Measurements from ENCODE around the gene PTPRN2.

GRCh38 chr7:157727964-157728615 is 859.5 kb downstream of the PTPRN2 start:
- TF ChIP-seq TARDBP (IDR thresholded peaks at IDR 0.05) (no peak), FOXM1 (IDR thresholded peaks at IDR 0.05; ENCODE audit: borderline replicate concordance) (no peak), BHLHE40 (IDR thresholded peaks at IDR 0.05; ENCODE audit: borderline replicate concordance) (no peak)
